K562 (cell line): ENCODE data around the gene PITPNM1. TPM values are rescaled to one million over a fixed set of nuclear protein-coding genes. Genes with fewer than 3 reads are reported as not detected.

Source experiments
- BRD4 ChIP-seq: fragments of 200-600 bp; sonication (generic); IDR thresholded peaks from 2 replicates; pipeline ENCODE4 v1.6.1; 2017; ENCODE audit warnings: inconsistent platforms
- EP300 ChIP-seq: IDR thresholded peaks from 2 replicates; pipeline ENCODE4 v1.6.1; 2012; ENCODE audit warnings: low read length, improper control_type of control experiment
- GABPA ChIP-seq: fragments of 200-800 bp; sonication (Bioruptor generic); conservative IDR thresholded peaks from 2 replicates; pipeline ENCODE4 v1.6.1; 2016; ENCODE audit warnings: low read depth, missing genetic modification characterization, missing compliant biosample characterization
- HDAC8 ChIP-seq: fragments of 450-650 bp; IDR thresholded peaks from 2 replicates; pipeline ENCODE4 v1.6.1; 2016; ENCODE audit warnings: mild to moderate bottlenecking, missing genetic modification characterization, moderate library complexity, missing compliant biosample characterization
- HNRNPH1 ChIP-seq: fragments of 200-400 bp; formaldehyde crosslinking; optimal IDR thresholded peaks from 2 replicates; pipeline ENCODE3; 2017; ENCODE audit warnings: low read depth, mild to moderate bottlenecking, low read length, moderate library complexity
- JUNB ChIP-seq: fragments of 450-650 bp; formaldehyde crosslinking; conservative IDR thresholded peaks from 2 replicates; pipeline ENCODE4 v1.4.0; 2020; ENCODE audit warnings: mild to moderate bottlenecking
- MEF2A ChIP-seq: IDR thresholded peaks from 2 replicates; pipeline ENCODE4 v1.6.1; 2011; ENCODE audit warnings: low read depth, mild to moderate bottlenecking, low read length, moderate library complexity; ENCODE audit not compliant: control insufficient read depth
- NKRF ChIP-seq: fragments of 450-650 bp; IDR thresholded peaks from 2 replicates; pipeline ENCODE4 v1.6.1; 2016; ENCODE audit warnings: borderline replicate concordance
- THAP12 ChIP-seq: fragments of 250-450 bp; sonication (Bioruptor Pico); IDR thresholded peaks from 2 replicates; pipeline ENCODE4 v1.9.0; 2021; ENCODE audit warnings: mild to moderate bottlenecking, inconsistent platforms
- YY1 ChIP-seq, 3 experiments: IDR thresholded peaks; 2 replicates each; pipeline ENCODE4 v1.6.1; 2011; ENCODE audit warnings: low read length in 2 of 3, mild to moderate bottlenecking in 2 of 3, moderate library complexity in 2 of 3, borderline replicate concordance in 1 of 3, control low read depth in 1 of 3, low read depth in 1 of 3; ENCODE audit not compliant: insufficient read depth in 3 of 3, insufficient replicate concordance in 2 of 3, control insufficient read depth in 1 of 3, insufficient read length in 1 of 3; ENCODE audit errors: extremely low read depth in 1 of 3
- ZBTB2 ChIP-seq: fragments of 450-650 bp; IDR thresholded peaks from 2 replicates; pipeline ENCODE4 v1.6.1; 2016; ENCODE audit warnings: antibody characterized with exemption
- ZBTB5 ChIP-seq: fragments of 450-650 bp; IDR thresholded peaks from 2 replicates; pipeline ENCODE4 v1.6.1; 2017; ENCODE audit warnings: antibody characterized with exemption
- ZFP91 ChIP-seq: sonication (generic); formaldehyde crosslinking; IDR thresholded peaks from 2 replicates; pipeline ENCODE4 v1.8.0; 2022; ENCODE audit warnings: mild to moderate bottlenecking, missing genetic modification reagents
- ZKSCAN1 ChIP-seq: fragments of 150-350 bp; IDR thresholded peaks from 2 replicates; pipeline ENCODE4 v1.6.1; 2016; ENCODE audit warnings: low read depth, low read length
- ZNF239 ChIP-seq: fragments of 250-450 bp; sonication (Bioruptor Pico); IDR thresholded peaks from 2 replicates; pipeline ENCODE4 v1.4.0; 2020; ENCODE audit warnings: mild to moderate bottlenecking
- ZNF311 ChIP-seq: fragments of 250-450 bp; sonication (Bioruptor Pico); IDR thresholded peaks from 2 replicates; pipeline ENCODE4 v1.4.0; 2020; ENCODE audit warnings: mild to moderate bottlenecking, moderate library complexity
- polyA plus RNA-seq, 8 experiments: library from polyadenylated mRNA; depleted of rRNA in 4 of 8; stranded (reverse) in 5 of 8; unstranded in 3 of 8; fragments of >200 nt; fragmentation: Nextera tagmentation in 2 of 8; fragmentation: Illumina TruSeq in 1 of 8; extraction: Ambion mirVana in 2 of 8; extraction: Trizol in 1 of 8; gene quantifications; 2 replicates each; pipeline versions ENCODE4 v1.2.1 to v1.2.3, GENCODE V29; 2011 to 2014; ENCODE audit warnings: inconsistent platforms in 1 of 8, missing spikeins in 1 of 8
- total RNA-seq, 7 experiments: library from RNA; depleted of rRNA in 6 of 7; stranded (reverse); fragments of >200 nt in 6 of 7; fragmentation: Illumina TruSeq in 2 of 7; extraction: Trizol in 2 of 7; gene quantifications; 2 replicates each; pipeline versions ENCODE4 v1.2.1 to v1.2.3, GENCODE V29; 2011 to 2021; ENCODE audit warnings: low replicate concordance in 1 of 7

Gene PITPNM1
- total and polyA plus RNA-seq, 9 of the 15 experiments (the other 6 are each of a cell fraction or from before 2014, with no cell fraction given) = 0.11 to 53.7 (median 16.0) TPM

GRCh38 chr11:67504005-67504949 lies 886 bp downstream of the PITPNM1 start (continued):
- TF ChIP-seq ZNF311 (CRISPR knock-in tag) = no peak
- TF ChIP-seq NKRF = peak; percentile 56; the same call in 1 of the 2 replicates
- no peak for TF ChIP-seq BRD4
- no peak for TF ChIP-seq ZBTB5
- no peak for TF ChIP-seq HDAC8 (tag)
- TF ChIP-seq GABPA (tag) = no peak
- peak in 2 of 3 experiments; percentile 15 to 30 for TF ChIP-seq YY1 (IDR thresholded peaks at IDR 0.05; ENCODE audit: borderline replicate concordance in 1 of 3, control insufficient read depth in 1 of 3, extremely low read depth in 1 of 3, insufficient read depth in 3 of 3, insufficient read length in 1 of 3, insufficient replicate concordance in 2 of 3, low read depth in 1 of 3, low read length in 2 of 3)
- no peak for TF ChIP-seq EP300
- no peak for TF ChIP-seq MEF2A
- TF ChIP-seq JUNB (CRISPR knock-in tag) = no peak
- TF ChIP-seq ZFP91 (CRISPR knock-in tag) = no peak
- no peak for TF ChIP-seq ZKSCAN1
- TF ChIP-seq ZNF239 (CRISPR knock-in tag) = no peak
- no peak for TF ChIP-seq THAP12 (CRISPR knock-in tag)
- TF ChIP-seq ZBTB2 = 0 out of 2 replicates have a peak, but pooled peaks have one; percentile 34
- no peak for TF ChIP-seq HNRNPH1
